ENCODE measurements around the gene CISD3. TPM values are rescaled to one million over a fixed set of nuclear protein-coding genes. Genes with fewer than 3 reads are reported as not detected.

Gene CISD3
- total and polyA plus RNA-seq, 2 of the 8 experiments (the other 6 are each of a cell fraction or from before 2014, with no cell fraction given) = 9.4 to 11.1 TPM

DNA sequence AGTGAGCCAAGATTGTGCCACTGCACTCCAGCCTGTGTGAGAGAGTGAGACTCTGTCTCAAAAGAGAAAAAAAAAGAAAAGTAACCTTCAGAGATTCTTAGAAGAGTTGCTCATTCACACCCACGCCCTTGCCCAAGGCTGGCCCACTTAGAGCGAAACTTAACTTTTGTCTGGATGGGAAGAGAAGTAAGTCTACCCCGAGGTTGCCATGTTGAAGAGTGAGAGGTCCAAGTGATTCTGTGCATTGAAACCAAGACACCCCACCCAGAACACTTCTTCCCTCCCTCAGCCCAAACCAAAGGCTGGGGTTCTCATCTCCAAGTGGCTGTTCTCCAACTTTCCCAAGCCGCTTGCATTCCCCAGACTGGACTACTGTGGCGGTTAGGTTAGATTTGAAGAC, 2.4 kb upstream of the CISD3 start (continued):
- TF ChIP-seq POU5F1 (IDR thresholded peaks at IDR 0.05; ENCODE audit: low read depth, low read length) = no peak
- TF ChIP-seq SUZ12 (IDR thresholded peaks at IDR 0.05; ENCODE audit: low read length) = no peak
- no peak for TF ChIP-seq CBX5 (IDR thresholded peaks at IDR 0.05; ENCODE audit: low read depth, low read length)

Measured in H1 (cell line).